HG03457 (cell line): ENCODE results near the gene ALOX5AP.

ENCODE experiments used
- ATAC-seq: cut with Tn5 transposase; IDR thresholded peaks from one replicate; pipeline ENCODE4 v1.9.1; 2021; ENCODE audit warnings: moderate number of reproducible peaks; ENCODE audit not compliant: unreplicated experiment

Gene ALOX5AP

GRCh38 chr13:30735025-30735871, at the start of gene ALOX5AP:
Gene ALOX5AP, plus strand, starts transcription at chr13:30735543. Its CDS starts 63 bp downstream, at chr13:30735606.
- peak; percentile 62 for ATAC-seq

GRCh38 chr13:30685987-30686386, 49.4 kb upstream of the ALOX5AP start:
- ATAC-seq, result no peak

GRCh38 chr13:30687601-30688000, 47.7 kb upstream of the ALOX5AP start:
- ATAC-seq, result no peak

GRCh38 chr13:30689752-30690151, 45.6 kb upstream of the ALOX5AP start:
- no peak for ATAC-seq

GRCh38 chr13:30690282-30691188, 44.8 kb upstream of the ALOX5AP start:
- no peak for ATAC-seq

GRCh38 chr13:30692113-30692512, 43.2 kb upstream of the ALOX5AP start:
- no peak for ATAC-seq

GRCh38 chr13:30696278-30697176, 38.8 kb upstream of the ALOX5AP start:
- no peak for ATAC-seq

GRCh38 chr13:30697177-30697953, 38.0 kb upstream of the ALOX5AP start:
- ATAC-seq, result no peak

- no peak for ATAC-seq
Observed at GRCh38 chr13:30697996-30698401, 37.3 kb upstream of the ALOX5AP start.

GRCh38 chr13:30698488-30699005, 36.8 kb upstream of the ALOX5AP start:
- no peak for ATAC-seq

- no peak for ATAC-seq
Observed at GRCh38 chr13:30700364-30700763, 35.0 kb upstream of the ALOX5AP start.

- no peak for ATAC-seq
Observed at GRCh38 chr13:30702006-30702405, 33.3 kb upstream of the ALOX5AP start.

GRCh38 chr13:30704596-30704995, 30.7 kb upstream of the ALOX5AP start:
- no peak for ATAC-seq

GRCh38 chr13:30705680-30706079, 29.7 kb upstream of the ALOX5AP start:
- ATAC-seq, result no peak

- ATAC-seq, result no peak
Observed at GRCh38 chr13:30708541-30708940, 26.8 kb upstream of the ALOX5AP start.

- ATAC-seq, result no peak
Observed at GRCh38 chr13:30710442-30710841, 24.9 kb upstream of the ALOX5AP start.

GRCh38 chr13:30711375-30711774, 24.0 kb upstream of the ALOX5AP start:
- no peak for ATAC-seq

GRCh38 chr13:30711837-30712236, 23.5 kb upstream of the ALOX5AP start:
- ATAC-seq, result no peak
